Measurements from ENCODE around the gene LRRC4B. TPM values are rescaled to one million over a fixed set of nuclear protein-coding genes. Genes with fewer than 3 reads are reported as not detected.

Gene LRRC4B
- total and polyA plus RNA-seq, 12 donors: 0.42 to 3.0 (median 0.78) TPM

- WGBS, 2 donors: 44 to 49% methylated on average over 24 of the region's 24 CpGs
Observed at GRCh38 chr19:50489461-50490011, 78.7 kb downstream of the LRRC4B start.

GRCh38 chr19:50488389-50489194 is 79.6 kb downstream of the LRRC4B start:
- intact Hi-C loops (cut with DNase I): no loop called here
- ATAC-seq (no peak), DNase-seq (no peak)
- peaks cover 0 to 4% (median 0%) of the 10 kb centered on the region in 7 donors for H3K27me3 ChIP-seq
- peaks cover 0 to 17% (median 0%) of the 10 kb centered on the region in 9 donors for H3K36me3 ChIP-seq
- no peak overlapping the region for H3K4me3 ChIP-seq
- no peak for TF ChIP-seq CTCF (IDR thresholded peaks at IDR 0.05)
- H3K27ac ChIP-seq: peak overlapping the region in 1 of 10 donors; percentile 47
- WGBS, 2 donors: 42 to 47% methylated on average over 13 of the region's 13 CpGs
- peaks cover 0 to 18% (median 0%) of the 10 kb centered on the region in 9 donors for H3K4me1 ChIP-seq
- peaks cover 0 to 9% (median 0%) of the 10 kb centered on the region in 11 donors for H3K9me3 ChIP-seq

More at GRCh38 chr19:50489461-50490011, 78.7 kb downstream of the LRRC4B start:
- H3K4me3 ChIP-seq: no peak overlapping the region
- peaks cover 0 to 4% (median 0%) of the 10 kb centered on the region in 7 donors for H3K27me3 ChIP-seq
- H3K27ac ChIP-seq: peak overlapping the region in 1 of 10 donors; percentile 47
- peaks cover 0 to 9% (median 0%) of the 10 kb centered on the region in 9 donors for H3K36me3 ChIP-seq
- no peak for DNase-seq
- peak in 2 of 8 donors; percentile 7 to 30 for ATAC-seq
- no peak for TF ChIP-seq CTCF (IDR thresholded peaks at IDR 0.05)
- H3K9me3 ChIP-seq: peaks cover 0 to 9% (median 0%) of the 10 kb centered on the region in 11 donors
- peaks cover 0 to 18% (median 0%) of the 10 kb centered on the region in 9 donors for H3K4me1 ChIP-seq
- intact Hi-C loops (cut with DNase I): no loop called here

- no peak overlapping the region for H3K27ac ChIP-seq
- TF ChIP-seq CTCF (IDR thresholded peaks at IDR 0.05): peak in 8 of 9 donors; percentile 29 to 53 (median 38)
- H3K36me3 ChIP-seq: peaks cover 0 to 32% (median 0%) of the 10 kb centered on the region in 9 donors
- peaks cover 0 to 9% (median 0%) of the 10 kb centered on the region in 11 donors for H3K9me3 ChIP-seq
- H3K27me3 ChIP-seq: peaks cover 0 to 4% (median 0%) of the 10 kb centered on the region in 7 donors
- DNase-seq: no peak
- peaks cover 0 to 16% (median 0%) of the 10 kb centered on the region in 9 donors for H3K4me1 ChIP-seq
- H3K4me3 ChIP-seq: no peak overlapping the region
- 74 to 77% methylated on average over 18 of the region's 18 CpGs for WGBS, 2 donors
- intact Hi-C loops (cut with DNase I): no loop called here
- ATAC-seq: no peak
Observed at GRCh38 chr19:50486823-50487515, 81.3 kb downstream of the LRRC4B start.
